GM19099 (cell line): Measurements from ENCODE around the gene ITM2B.

Experiments used
- POLR2A ChIP-seq: IDR thresholded peaks from 3 replicates; pipeline ENCODE4 v1.6.1; 2011; ENCODE audit warnings: low read depth; ENCODE audit not compliant: insufficient read length; ENCODE audit errors: extremely low read depth

The ITM2B gene

DNA sequence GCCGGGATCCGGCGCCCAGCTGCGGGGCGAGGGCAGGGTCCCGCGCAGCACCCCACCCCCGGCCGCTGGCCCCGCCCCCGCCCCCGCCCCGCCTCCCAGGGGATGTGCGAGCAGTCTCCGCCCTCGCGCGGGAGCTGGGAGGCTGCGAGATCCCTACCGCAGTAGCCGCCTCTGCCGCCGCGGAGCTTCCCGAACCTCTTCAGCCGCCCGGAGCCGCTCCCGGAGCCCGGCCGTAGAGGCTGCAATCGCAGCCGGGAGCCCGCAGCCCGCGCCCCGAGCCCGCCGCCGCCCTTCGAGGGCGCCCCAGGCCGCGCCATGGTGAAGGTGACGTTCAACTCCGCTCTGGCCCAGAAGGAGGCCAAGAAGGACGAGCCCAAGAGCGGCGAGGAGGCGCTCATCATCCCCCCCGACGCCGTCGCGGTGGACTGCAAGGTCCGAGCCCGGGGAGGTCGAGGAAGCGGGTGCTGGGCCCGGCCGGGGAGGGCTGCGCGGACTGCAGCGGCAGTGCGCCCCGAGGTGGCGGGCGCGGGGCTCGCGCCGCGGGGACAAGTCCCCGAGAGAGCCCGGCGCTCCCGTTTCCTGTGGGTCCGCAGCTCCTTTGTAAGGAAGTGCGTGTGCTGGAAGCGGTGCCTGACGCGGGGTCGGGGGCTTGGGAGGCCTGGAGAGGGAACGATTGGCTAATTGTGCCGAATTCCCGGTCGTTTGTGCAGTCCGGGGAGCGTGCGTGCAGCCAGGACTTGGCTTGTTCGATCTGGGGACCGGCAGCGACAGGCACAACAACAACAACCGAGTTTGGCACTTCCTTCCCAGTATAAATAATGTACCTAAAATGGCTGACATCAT, at the start of gene ITM2B:
ITM2B (plus strand) TSS at position 161 of the 843 bp plus-strand sequence; CDS start at position 316, 155 bp downstream.
- peak; percentile 59 for TF ChIP-seq POLR2A

DNA sequence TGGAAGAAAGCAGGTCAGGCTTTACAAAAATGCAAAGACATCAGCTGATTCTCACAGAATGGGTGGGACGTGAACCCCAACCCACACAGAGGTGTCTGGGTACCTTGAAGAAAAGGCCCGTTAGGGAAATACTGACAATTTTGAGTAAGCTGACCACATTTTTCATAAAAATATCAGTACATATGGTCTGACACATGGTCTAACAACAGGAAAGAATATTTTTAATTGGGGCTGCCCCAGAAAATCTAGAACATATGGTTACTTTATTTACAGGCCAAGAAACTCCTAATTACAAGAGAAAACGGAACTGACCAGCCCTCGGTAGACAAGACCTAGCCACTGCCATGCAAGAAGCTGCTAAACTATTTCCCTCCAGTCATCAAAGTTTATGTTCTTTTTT, 48.7 kb upstream of the ITM2B start:
- no peak for TF ChIP-seq POLR2A

DNA sequence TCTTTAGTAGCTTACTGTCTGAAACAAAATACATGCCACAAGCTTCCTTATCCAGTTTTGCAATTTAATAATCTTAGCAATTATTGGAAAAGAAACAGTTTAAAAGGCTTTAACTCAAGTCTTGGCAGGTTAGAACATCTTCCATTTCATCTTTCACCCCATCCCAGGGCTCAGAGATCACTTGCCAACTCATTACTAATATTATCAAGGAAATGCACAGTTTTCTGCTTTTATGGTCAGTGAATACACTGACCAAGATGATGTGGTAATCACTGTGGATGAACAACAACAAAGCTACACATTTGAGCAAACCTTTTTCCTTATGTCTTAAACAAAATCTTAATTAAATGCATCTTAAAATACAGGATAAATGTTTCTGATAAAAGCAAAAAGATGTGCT, 48.0 kb upstream of the ITM2B start:
- no peak for TF ChIP-seq POLR2A

DNA sequence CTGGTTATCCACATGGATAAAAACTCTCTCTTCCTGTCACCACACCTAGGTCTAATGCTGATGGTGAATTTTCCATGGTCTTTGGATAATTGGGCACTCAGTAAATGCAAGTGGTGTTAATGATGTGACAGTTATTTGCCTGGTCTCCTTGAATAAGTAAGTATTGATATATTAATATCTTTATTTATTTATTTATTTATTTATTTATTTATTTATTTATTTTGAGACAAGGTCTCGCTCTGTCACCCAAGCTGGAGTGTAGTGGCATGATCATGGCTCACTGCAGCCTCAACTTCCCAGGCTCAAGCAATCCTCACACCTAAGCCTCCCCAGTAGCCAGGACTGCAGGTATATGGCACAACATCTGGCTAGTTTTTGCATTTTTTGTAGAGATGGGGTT, 46.3 kb upstream of the ITM2B start:
- no peak for TF ChIP-seq POLR2A

DNA sequence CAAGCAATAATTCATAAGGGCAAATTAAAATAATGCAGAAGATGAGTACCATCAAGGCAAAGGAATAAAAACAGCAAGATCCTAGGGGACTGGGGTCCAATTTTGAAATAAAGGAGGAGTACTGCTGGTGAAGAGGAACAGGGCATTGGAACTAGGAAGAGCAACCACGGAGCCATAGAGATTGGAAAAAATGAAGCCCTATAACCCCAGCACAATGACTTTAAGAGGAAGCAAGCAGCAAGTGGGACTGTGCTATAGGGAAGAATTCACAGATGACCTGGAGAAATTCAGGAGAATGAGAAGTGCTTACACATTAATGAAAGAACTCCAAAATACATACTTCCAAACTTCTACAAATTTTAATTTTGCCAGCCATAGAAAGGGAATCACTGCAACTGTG, 44.9 kb upstream of the ITM2B start:
- no peak for TF ChIP-seq POLR2A

DNA sequence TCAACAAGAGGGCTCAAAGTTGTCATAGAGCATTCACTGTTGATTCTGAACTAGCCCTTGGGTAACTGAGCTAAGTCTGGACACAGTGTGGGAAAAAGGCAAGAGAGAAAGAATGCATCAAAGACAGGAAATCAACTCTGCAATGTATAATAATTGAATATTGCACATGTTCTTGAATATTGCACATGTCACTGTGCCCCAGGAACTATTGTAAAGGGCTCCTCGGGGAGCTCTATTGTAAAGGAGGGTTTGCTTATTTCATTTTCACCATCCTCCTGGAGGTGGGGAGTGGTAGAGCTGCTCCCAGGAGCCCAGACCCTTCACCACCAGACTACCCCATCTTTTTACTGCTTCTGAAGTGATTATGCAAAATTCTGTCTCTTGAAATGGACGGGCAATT, 44.4 kb upstream of the ITM2B start:
- TF ChIP-seq POLR2A: no peak

GRCh38 chr13:48189171-48189570, 43.8 kb upstream of the ITM2B start:
- no peak for TF ChIP-seq POLR2A

DNA sequence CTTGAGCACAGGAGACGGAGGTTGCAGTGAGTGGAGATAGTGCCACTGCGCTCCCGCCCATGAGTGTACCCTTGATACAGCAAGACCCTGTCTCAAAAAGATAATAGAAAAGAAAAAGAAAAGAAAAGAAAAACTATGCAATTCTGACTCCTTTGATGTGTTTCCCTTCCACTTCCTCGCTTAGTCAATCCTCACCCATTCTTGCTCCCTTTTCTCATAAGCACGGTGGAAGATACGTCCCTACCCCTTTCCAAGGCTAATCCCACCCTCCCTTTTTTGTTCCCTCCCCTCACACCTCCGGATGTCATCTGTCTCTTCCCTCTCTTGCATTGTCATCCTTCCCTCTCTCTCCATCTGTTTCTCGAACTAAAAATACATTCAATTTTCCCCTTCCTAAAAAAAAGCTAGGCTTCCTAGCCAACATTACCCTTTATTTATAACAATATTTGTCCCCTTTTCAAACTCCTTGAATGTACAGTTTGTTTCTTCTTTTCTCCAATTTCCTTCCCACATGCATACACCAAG, 40.5 kb upstream of the ITM2B start:
- TF ChIP-seq POLR2A: no peak

DNA sequence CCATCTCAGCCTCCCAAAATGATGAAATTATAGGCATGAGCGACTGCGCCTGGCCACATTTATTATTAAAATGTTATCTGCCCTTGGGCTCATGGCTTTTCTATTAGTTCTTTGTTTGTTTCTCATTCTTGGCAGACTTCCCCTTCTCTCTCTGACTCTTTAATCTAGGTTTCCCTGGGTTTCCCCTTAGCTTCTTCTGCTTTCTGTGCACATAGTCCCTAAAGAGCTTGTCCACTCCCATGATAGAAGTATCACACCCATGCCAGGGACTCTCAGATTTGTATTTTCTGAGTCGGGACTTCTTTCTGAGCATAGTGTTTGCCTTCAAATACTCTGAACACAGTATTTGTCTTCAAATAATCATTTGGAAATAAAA, 38.6 kb upstream of the ITM2B start:
- TF ChIP-seq POLR2A: no peak

DNA sequence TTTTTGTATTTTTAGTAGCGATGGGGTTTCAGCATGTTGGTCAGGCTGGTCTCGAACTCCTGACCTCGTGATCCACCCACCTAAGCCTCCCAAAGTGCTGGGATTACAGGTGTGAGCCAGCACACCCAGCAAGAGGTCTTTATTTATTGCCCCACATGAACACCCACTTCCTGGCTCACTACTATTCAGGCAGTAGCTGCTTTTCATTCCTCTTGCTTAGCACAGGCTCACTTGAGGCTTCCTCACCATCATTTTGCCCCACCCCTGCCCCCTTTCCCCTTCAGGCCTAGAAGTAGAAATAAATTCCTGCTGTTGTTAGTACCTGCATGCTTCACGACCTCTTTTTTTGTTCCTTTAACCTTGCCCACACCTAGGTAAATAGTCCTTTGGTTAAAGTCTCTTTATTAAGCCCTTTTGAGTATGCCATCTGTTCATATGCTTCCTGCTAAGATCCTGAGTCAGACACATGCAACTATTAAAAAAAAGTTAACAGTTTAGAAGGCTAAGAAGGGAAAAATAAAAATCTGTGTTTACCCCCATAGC, 33.5 kb upstream of the ITM2B start:
- no peak for TF ChIP-seq POLR2A

DNA sequence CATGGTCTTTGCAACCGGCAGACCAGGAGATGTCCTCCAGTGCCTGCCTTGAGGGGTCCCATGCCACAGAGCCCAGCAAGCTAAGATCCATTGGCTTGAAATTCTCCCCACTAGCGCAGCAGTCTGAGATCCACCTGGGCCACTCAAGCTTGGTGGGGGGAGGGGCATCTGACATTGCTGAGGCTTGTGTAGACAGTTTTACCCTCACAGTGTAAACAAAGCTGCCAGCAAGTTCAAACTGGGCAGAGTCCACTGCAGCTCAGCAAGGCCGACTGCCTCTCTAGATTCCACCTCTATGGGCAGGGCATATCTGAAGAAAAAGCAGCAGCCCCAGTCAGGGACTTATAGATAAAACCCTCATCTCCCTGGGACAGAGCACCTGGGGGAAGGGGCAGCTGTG, 32.0 kb upstream of the ITM2B start:
- no peak for TF ChIP-seq POLR2A

DNA sequence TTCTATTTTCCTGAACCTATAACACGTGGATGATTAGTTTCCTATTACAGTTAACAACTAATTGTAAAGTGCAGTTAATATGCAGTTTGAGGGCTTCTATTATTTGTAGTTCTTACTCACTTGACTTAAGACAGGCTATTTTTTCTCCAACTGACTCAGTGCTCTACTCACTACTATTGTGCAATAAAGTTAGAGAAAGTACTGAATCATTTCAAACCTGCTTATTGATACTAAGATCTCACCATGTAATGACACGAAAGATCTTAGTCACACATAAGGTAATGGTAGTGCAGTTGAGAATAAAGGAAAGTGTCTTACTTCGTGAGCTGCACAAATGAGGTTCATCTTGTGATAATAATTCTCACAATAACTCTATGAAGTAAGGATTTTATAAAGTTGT, 22.8 kb upstream of the ITM2B start:
- TF ChIP-seq POLR2A: no peak

- TF ChIP-seq POLR2A: no peak
Measured at GRCh38 chr13:48214519-48215121, 18.4 kb upstream of the ITM2B start.

- TF ChIP-seq POLR2A: no peak
Measured at GRCh38 chr13:48216204-48216711, 16.7 kb upstream of the ITM2B start.

- no peak for TF ChIP-seq POLR2A
Measured at GRCh38 chr13:48220592-48220980, 12.4 kb upstream of the ITM2B start.
